GM21529 (cell line): ENCODE results near the gene MYNN.

Experiments used
- ATAC-seq: cut with Tn5 transposase; IDR thresholded peaks from one replicate; pipeline ENCODE4 v1.9.1; 2021; ENCODE audit not compliant: unreplicated experiment

MYNN gene

GRCh38 chr3:169825316-169825715 lies 52.1 kb downstream of the MYNN start:
- ATAC-seq, result no peak

- no peak for ATAC-seq
Observed at GRCh38 chr3:169827712-169828111, 54.5 kb downstream of the MYNN start.

- ATAC-seq, result peak; percentile 13
Observed at GRCh38 chr3:169835533-169835932, 62.3 kb downstream of the MYNN start.

GRCh38 chr3:169836078-169836941 lies 63.1 kb downstream of the MYNN start:
- ATAC-seq, result peak; percentile 89

GRCh38 chr3:169836942-169837275 lies 63.7 kb downstream of the MYNN start:
- ATAC-seq, result no peak

GRCh38 chr3:169838511-169839030 lies 65.4 kb downstream of the MYNN start:
- ATAC-seq, result no peak
